Right lung (tissue), 5 donors: ENCODE results near the gene NIN. TPM values are rescaled to one million over a fixed set of nuclear protein-coding genes. Genes with fewer than 3 reads are reported as not detected.
"Not testable (repeated sequence)": the region's sequence is repeated elsewhere in the genome, so short reads cannot be mapped to it uniquely, and the experiment has no call there.

Source experiments
- DNase-seq, 2 donors: peaks; one replicate each; pipeline ENCODE4 v3.0.0-alpha.2; 2013
- polyA plus RNA-seq, 5 donors: library from polyadenylated mRNA; unstranded; fragments of 120-200 nt; gene quantifications; one replicate each; pipeline versions ENCODE4 v1.2.1 to v1.2.3, GENCODE V29; 2013; ENCODE audit warnings: inconsistent platforms in 1 of 5, low replicate concordance in 1 of 5; ENCODE audit not compliant: insufficient read length in 5 of 5, insufficient read depth in 1 of 5

NIN gene
- polyA plus RNA-seq, 5 donors = 17.5 to 32.7 (median 27.5) TPM

GRCh38 chr14:50821510-50822464, 9.2 kb downstream of the NIN start:
- DNase-seq = no peak

GRCh38 chr14:50820786-50821509, 10.0 kb downstream of the NIN start:
- DNase-seq = no peak

GRCh38 chr14:50819303-50819702, 11.7 kb downstream of the NIN start:
- not testable (repeated sequence) for DNase-seq

GRCh38 chr14:50816395-50817047, 14.4 kb downstream of the NIN start:
- DNase-seq = no peak

- DNase-seq = not testable (repeated sequence)
Measured at GRCh38 chr14:50815526-50815925, 15.4 kb downstream of the NIN start.

- not testable (repeated sequence) for DNase-seq
Measured at GRCh38 chr14:50815058-50815457, 15.9 kb downstream of the NIN start.

- DNase-seq = no peak
Measured at GRCh38 chr14:50814161-50814560, 16.8 kb downstream of the NIN start.

GRCh38 chr14:50813544-50813863, 17.5 kb downstream of the NIN start:
- no peak for DNase-seq

GRCh38 chr14:50812856-50813543, 18.0 kb downstream of the NIN start:
- DNase-seq = no peak

GRCh38 chr14:50812180-50812579, 18.8 kb downstream of the NIN start:
- DNase-seq = no peak

GRCh38 chr14:50808053-50808452, 22.9 kb downstream of the NIN start:
- DNase-seq = no peak

- DNase-seq = no peak
Measured at GRCh38 chr14:50806241-50806933, 24.6 kb downstream of the NIN start.

GRCh38 chr14:50805396-50805795, 25.6 kb downstream of the NIN start:
- no peak for DNase-seq

- no peak for DNase-seq
Measured at GRCh38 chr14:50804181-50804721, 26.7 kb downstream of the NIN start.

- DNase-seq = no peak
Measured at GRCh38 chr14:50801706-50802105, 29.3 kb downstream of the NIN start.

- DNase-seq = no peak
Measured at GRCh38 chr14:50800032-50800431, 30.9 kb downstream of the NIN start.

- DNase-seq = no peak
Measured at GRCh38 chr14:50798048-50798421, 32.9 kb downstream of the NIN start.

- DNase-seq = no peak
Measured at GRCh38 chr14:50797250-50798047, 33.5 kb downstream of the NIN start.

- no peak for DNase-seq
Measured at GRCh38 chr14:50796390-50796789, 34.6 kb downstream of the NIN start.

- no peak for DNase-seq
Measured at GRCh38 chr14:50795909-50796308, 35.1 kb downstream of the NIN start.
